AG04449 (cell line): Measurements from ENCODE around the gene HELT.

ENCODE experiments used
- CTCF ChIA-PET: fragments of 350-600 bp; formaldehyde crosslinking; extraction: SDS; loops from one replicate; lab custom pipeline; 2021; ENCODE audit warnings: antibody characterized with exemption; lab: Yijun Ruan, JAX
- POLR2A ChIA-PET: fragments of 400-600, 350-600 bp; formaldehyde crosslinking; extraction: SDS; loops from one replicate; lab custom pipeline; 2020; ENCODE audit warnings: antibody characterized with exemption, inconsistent platforms; lab: Yijun Ruan, JAX
- DNase-seq: peaks from one replicate; pipeline ENCODE4 v3.0.0-alpha.2; 2010; ENCODE audit warnings: low read depth, low spot score
- H3K4me3 ChIP-seq: 2 replicates; pipeline ENCODE4 v1.5.1; 2011; ENCODE audit warnings: low read depth, mild to moderate bottlenecking, control low read depth, low read length
- TF ChIP-seq, protein P1 (sequence below): IDR thresholded peaks from one replicate; pipeline ENCODE4 v1.5.1; 2011; ENCODE audit warnings: mild to moderate bottlenecking, moderate library complexity, low read length, control low read depth, inconsistent platforms; ENCODE audit not compliant: insufficient read depth; ENCODE audit errors: missing control alignments

Gene HELT

DNA sequence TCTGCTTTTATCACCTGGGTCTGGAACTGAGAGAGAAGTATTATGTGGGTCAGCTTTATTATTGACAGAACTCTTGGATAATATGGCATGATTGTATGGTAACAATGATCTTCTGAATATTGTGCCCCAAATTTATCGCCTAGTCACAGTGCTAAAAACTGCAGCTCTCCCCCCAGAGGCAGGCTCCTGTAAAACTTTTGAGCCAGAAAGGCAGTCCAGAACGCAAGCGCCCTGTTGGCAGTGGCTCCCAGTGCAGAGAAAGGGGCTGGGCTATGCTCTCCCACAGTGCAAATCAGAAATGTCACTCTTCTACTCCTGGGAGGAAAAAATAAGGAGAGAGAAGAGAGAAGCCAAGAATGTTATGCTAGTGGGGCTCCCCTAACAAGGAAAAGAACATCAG lies 50.5 kb downstream of the HELT start:
- TF ChIP-seq, protein P1, sequence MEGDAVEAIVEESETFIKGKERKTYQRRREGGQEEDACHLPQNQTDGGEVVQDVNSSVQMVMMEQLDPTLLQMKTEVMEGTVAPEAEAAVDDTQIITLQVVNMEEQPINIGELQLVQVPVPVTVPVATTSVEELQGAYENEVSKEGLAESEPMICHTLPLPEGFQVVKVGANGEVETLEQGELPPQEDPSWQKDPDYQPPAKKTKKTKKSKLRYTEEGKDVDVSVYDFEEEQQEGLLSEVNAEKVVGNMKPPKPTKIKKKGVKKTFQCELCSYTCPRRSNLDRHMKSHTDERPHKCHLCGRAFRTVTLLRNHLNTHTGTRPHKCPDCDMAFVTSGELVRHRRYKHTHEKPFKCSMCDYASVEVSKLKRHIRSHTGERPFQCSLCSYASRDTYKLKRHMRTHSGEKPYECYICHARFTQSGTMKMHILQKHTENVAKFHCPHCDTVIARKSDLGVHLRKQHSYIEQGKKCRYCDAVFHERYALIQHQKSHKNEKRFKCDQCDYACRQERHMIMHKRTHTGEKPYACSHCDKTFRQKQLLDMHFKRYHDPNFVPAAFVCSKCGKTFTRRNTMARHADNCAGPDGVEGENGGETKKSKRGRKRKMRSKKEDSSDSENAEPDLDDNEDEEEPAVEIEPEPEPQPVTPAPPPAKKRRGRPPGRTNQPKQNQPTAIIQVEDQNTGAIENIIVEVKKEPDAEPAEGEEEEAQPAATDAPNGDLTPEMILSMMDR = no peak
- ChIA-PET POLR2A (no interaction called here), CTCF (no interaction called here)
- no peak overlapping the region for H3K4me3 ChIP-seq
- DNase-seq = no peak
